ENCODE data around the gene AK8. TPM values are rescaled to one million over a fixed set of nuclear protein-coding genes. Genes with fewer than 3 reads are reported as not detected.

Gene AK8
- total RNA-seq, 1 experiment from 2014 or later = not detected

DNA sequence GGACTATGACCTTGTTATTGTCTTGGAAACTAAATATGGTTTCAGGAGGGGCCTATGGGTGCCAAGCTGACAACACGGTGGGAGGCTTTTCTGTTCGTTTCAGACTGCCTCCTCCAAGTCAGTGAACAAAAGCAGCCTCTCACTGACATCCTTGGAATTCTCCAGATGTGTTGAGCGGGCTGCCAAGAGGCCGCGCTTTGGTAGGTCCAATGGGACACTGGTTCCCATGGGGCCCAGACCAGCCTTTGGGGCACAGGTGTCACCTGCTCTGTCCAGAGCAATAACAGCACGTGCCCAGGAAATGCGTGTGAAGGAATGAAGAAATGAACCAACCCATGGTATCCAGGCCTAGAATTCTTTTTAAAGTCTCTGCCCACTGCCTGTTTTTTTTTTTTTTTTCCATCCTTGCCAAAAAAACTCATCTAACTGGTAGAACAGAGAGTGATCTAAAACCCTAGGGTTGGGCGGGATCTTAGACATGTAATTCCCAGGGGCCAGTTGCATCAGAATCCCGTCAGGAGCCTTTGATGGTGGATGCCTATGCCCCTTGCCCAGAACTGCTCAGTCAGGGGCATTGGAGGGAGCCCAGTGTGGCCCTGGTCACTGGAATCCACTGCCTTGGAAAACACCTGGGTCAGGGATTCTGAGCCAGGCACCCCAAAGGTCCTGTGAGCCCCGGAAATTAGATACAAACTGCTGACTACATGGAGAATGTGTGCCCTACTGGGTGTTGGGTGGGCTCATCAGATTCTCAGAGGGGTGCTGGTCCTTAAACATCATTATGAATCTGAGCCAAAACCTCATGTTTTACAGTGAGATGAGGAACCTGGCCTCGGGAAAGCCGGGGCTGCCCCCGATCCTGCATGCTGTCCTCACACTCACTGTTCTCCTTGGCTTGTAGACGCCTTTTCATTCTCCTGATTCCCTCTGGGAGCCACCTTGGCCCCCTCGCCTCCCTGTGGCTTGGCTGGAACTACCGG is 147.7 kb downstream of the AK8 start:
- no peak for TF ChIP-seq EZH2 (IDR thresholded peaks at IDR 0.05; ENCODE audit: borderline replicate concordance, low read depth, low read length, poor library complexity, severe bottlenecking)
- TF ChIP-seq, protein P1, sequence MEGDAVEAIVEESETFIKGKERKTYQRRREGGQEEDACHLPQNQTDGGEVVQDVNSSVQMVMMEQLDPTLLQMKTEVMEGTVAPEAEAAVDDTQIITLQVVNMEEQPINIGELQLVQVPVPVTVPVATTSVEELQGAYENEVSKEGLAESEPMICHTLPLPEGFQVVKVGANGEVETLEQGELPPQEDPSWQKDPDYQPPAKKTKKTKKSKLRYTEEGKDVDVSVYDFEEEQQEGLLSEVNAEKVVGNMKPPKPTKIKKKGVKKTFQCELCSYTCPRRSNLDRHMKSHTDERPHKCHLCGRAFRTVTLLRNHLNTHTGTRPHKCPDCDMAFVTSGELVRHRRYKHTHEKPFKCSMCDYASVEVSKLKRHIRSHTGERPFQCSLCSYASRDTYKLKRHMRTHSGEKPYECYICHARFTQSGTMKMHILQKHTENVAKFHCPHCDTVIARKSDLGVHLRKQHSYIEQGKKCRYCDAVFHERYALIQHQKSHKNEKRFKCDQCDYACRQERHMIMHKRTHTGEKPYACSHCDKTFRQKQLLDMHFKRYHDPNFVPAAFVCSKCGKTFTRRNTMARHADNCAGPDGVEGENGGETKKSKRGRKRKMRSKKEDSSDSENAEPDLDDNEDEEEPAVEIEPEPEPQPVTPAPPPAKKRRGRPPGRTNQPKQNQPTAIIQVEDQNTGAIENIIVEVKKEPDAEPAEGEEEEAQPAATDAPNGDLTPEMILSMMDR (conservative IDR thresholded peaks at IDR 0.05; ENCODE audit: low read depth, low read length) = no peak
- Histone ChIP-seq H3K27me3 (replicated peaks; ENCODE audit: insufficient read depth, low read depth, low read length, poor library complexity) (peaks cover 7% of the 10 kb centered on the region), H3K4me1 (ENCODE audit: insufficient read depth, low read length, poor library complexity, severe bottlenecking) (no peaks in the 10 kb centered on the region), H3K9me3 (ENCODE audit: low read depth, low read length, poor library complexity, severe bottlenecking) (no peaks in the 10 kb centered on the region), H3K27ac (ENCODE audit: low read depth, low read length, poor library complexity, severe bottlenecking) (no peak overlapping the region), H3K36me3 (ENCODE audit: insufficient read depth, low read length, poor library complexity, severe bottlenecking) (no peaks in the 10 kb centered on the region), H3K4me3 (ENCODE audit: low read depth, low read length, poor library complexity, severe bottlenecking) (no peak overlapping the region)
- no peak for DNase-seq (ENCODE audit: low spot score)
- CTCF ChIA-PET = no interaction called here
- intact Hi-C loops (cut with micrococcal nuclease; ENCODE audit: unreplicated experiment) = no loop called here
- POLR2A ChIA-PET (ENCODE audit: low non-redundant PET) = no interaction called here
- BruUV-seq (replicated peaks) = no TSS peak

DNA sequence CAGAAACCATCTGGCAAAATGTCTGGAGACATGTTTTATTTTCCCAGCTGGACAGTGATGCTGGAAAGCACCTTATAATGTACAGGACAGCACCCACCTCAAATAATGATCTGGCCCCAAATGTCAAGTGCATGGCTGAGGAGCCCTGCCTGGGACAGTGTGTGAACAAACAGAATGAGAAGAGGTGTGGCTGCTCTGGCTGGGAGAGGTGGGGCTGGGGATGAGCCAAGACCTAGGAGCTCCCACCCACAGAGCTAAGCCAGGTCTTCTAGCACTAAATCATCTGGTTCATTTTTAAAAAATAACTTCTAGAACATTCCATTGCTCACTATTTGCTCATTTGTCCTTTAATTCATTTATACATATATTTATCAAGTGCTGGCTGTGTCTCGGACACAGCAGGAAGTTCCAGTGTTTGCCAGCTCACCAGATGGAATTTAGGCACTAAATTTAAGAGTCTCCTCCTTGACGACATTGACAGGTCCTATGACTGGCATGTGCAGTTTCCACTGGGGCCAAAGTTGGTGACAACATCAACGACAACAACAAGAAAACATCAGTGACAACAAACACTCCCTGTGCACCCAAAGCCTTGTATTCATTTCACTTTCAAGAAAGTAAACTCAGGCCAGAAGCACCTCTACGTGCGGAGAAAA is 148.7 kb downstream of the AK8 start:
- ChIA-PET POLR2A (ENCODE audit: low non-redundant PET) (no interaction called here), CTCF (no interaction called here)
- H3K27ac ChIP-seq (ENCODE audit: low read depth, low read length, poor library complexity, severe bottlenecking) = no peak overlapping the region
- no peaks in the 10 kb centered on the region for H3K9me3 ChIP-seq (ENCODE audit: low read depth, low read length, poor library complexity, severe bottlenecking)
- peaks cover 7% of the 10 kb centered on the region for H3K27me3 ChIP-seq (replicated peaks; ENCODE audit: insufficient read depth, low read depth, low read length, poor library complexity)
- no peaks in the 10 kb centered on the region for H3K4me1 ChIP-seq (ENCODE audit: insufficient read depth, low read length, poor library complexity, severe bottlenecking)
- no peaks in the 10 kb centered on the region for H3K36me3 ChIP-seq (ENCODE audit: insufficient read depth, low read length, poor library complexity, severe bottlenecking)
- BruUV-seq (replicated peaks) = no TSS peak
- DNase-seq (ENCODE audit: low spot score) = no peak
- TF ChIP-seq, protein P1 (conservative IDR thresholded peaks at IDR 0.05; ENCODE audit: low read depth, low read length) = no peak
- no peak for TF ChIP-seq EZH2 (IDR thresholded peaks at IDR 0.05; ENCODE audit: borderline replicate concordance, low read depth, low read length, poor library complexity, severe bottlenecking)
- no peak overlapping the region for H3K4me3 ChIP-seq (ENCODE audit: low read depth, low read length, poor library complexity, severe bottlenecking)
- intact Hi-C loops (cut with micrococcal nuclease; ENCODE audit: unreplicated experiment) = no loop called here

DNA sequence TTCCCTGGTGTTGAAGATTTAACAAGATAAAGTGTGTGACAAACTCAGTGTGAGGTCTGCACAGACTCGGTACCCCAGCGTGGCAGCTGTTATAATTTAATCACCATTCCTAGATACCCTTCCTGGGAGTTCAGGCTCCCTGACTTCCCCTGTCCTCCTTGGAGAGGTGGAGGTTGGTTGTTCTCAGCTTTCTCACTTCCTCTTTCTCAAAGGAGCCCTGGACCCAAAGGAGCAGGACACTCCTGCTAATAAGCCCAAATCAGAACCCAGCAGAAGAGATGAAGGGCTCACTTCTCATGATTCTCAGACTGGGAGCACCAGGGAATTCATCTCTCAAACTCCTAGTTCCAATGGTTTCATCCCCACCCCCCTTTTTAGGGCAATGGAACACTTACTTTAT is 149.6 kb downstream of the AK8 start:
- Histone ChIP-seq H3K27ac (ENCODE audit: low read depth, low read length, poor library complexity, severe bottlenecking) (no peak overlapping the region), H3K4me3 (ENCODE audit: low read depth, low read length, poor library complexity, severe bottlenecking) (no peak overlapping the region), H3K4me1 (ENCODE audit: insufficient read depth, low read length, poor library complexity, severe bottlenecking) (no peaks in the 10 kb centered on the region), H3K27me3 (replicated peaks; ENCODE audit: insufficient read depth, low read depth, low read length, poor library complexity) (peaks cover 7% of the 10 kb centered on the region), H3K9me3 (ENCODE audit: low read depth, low read length, poor library complexity, severe bottlenecking) (no peaks in the 10 kb centered on the region), H3K36me3 (ENCODE audit: insufficient read depth, low read length, poor library complexity, severe bottlenecking) (no peaks in the 10 kb centered on the region)
- ChIA-PET CTCF (no interaction called here), POLR2A (ENCODE audit: low non-redundant PET) (interaction anchor here (0.6 kb wide), 1 partner anchor 24 kb away, joined by 3 read pairs; no protein-coding TSS in a partner anchor)
- no TSS peak for BruUV-seq (replicated peaks)
- intact Hi-C loops (cut with micrococcal nuclease; ENCODE audit: unreplicated experiment) = no loop called here
- no peak for DNase-seq (ENCODE audit: low spot score)
- TF ChIP-seq, protein P1 (conservative IDR thresholded peaks at IDR 0.05; ENCODE audit: low read depth, low read length) = no peak
- no peak for TF ChIP-seq EZH2 (IDR thresholded peaks at IDR 0.05; ENCODE audit: borderline replicate concordance, low read depth, low read length, poor library complexity, severe bottlenecking)
